GM12872 (cell line): ENCODE measurements around the gene SEL1L3.

Experiments used
- TF ChIP-seq, protein P1 (sequence below): IDR thresholded peaks from 3 replicates; pipeline ENCODE4 v1.5.1; 2011; ENCODE audit warnings: low read depth, mild to moderate bottlenecking, low read length, moderate library complexity; ENCODE audit not compliant: insufficient read depth

Gene SEL1L3

DNA sequence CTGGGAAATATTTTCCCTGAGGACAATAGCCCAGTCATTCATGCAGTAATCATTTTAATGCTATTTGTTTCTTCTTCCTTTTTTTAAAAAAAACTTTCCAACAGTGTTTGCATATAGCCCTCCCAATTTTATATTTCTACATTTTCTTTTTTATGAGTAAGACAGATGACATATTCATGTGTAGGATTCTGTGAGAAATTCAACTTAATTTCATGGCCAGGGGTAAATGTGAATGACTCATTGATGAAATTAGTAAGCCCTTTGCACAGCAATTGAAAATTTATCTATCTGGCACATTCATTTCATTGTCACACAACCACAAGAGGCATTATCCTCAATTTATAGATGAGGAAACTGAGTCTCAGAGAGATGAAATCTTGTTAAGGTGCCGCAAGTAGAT, 37.5 kb upstream of the SEL1L3 start:
- TF ChIP-seq, protein P1, sequence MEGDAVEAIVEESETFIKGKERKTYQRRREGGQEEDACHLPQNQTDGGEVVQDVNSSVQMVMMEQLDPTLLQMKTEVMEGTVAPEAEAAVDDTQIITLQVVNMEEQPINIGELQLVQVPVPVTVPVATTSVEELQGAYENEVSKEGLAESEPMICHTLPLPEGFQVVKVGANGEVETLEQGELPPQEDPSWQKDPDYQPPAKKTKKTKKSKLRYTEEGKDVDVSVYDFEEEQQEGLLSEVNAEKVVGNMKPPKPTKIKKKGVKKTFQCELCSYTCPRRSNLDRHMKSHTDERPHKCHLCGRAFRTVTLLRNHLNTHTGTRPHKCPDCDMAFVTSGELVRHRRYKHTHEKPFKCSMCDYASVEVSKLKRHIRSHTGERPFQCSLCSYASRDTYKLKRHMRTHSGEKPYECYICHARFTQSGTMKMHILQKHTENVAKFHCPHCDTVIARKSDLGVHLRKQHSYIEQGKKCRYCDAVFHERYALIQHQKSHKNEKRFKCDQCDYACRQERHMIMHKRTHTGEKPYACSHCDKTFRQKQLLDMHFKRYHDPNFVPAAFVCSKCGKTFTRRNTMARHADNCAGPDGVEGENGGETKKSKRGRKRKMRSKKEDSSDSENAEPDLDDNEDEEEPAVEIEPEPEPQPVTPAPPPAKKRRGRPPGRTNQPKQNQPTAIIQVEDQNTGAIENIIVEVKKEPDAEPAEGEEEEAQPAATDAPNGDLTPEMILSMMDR = no peak

DNA sequence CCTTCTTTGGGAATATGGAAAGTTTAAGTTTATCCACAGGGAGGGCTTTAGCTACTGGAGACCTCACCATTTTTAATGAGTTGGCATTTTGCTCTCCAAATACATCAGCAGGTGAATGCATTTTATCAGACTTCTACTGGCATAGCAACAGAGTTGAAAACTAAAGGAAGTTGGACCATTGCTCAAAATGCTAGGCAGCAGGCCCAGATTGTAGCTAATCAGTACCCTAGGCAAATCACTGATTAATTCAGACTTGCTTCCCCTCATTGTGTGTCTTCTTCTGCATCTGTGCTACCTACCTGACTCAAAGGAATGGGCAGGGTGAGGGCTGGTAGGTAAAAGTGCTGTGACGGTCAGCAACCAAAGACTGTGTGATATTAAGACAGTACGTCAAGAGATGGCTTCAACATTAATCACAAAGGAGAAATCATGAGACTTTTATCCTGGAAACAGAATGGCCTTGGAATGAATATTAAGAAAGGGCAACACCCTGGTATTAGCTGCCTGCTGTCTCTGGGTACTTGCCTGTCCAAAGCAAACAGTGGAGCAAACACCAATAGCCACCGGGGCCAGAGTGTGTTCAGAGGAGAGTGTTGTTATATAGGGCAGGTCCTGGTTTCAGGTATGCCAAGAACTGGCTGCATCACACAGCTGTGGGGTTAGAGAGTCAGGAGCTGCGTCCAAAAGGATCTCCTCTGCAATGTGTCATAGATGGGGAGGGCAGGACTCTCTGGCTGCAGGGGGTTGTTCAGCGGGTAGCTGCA, 34.2 kb upstream of the SEL1L3 start:
- TF ChIP-seq, protein P1 = no peak

DNA sequence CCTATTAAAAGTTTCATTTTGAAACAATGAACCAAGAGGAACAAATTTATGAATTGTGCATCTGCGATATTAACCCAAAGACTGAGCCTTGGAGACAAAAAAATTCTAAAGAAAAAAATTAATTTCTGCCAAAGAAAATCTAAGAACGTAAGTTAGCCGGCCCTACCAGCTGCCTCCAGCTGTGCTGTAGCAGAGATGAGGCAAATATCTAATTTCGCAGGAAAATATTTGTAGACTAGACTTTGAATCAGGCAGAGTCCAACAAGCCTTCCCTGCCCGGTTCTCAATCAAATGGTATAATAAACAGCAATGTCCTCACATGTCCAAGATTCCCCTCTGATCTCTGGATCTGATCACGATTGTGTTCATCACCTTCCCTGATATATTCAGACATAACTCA, 30.0 kb upstream of the SEL1L3 start:
- TF ChIP-seq, protein P1 = no peak

DNA sequence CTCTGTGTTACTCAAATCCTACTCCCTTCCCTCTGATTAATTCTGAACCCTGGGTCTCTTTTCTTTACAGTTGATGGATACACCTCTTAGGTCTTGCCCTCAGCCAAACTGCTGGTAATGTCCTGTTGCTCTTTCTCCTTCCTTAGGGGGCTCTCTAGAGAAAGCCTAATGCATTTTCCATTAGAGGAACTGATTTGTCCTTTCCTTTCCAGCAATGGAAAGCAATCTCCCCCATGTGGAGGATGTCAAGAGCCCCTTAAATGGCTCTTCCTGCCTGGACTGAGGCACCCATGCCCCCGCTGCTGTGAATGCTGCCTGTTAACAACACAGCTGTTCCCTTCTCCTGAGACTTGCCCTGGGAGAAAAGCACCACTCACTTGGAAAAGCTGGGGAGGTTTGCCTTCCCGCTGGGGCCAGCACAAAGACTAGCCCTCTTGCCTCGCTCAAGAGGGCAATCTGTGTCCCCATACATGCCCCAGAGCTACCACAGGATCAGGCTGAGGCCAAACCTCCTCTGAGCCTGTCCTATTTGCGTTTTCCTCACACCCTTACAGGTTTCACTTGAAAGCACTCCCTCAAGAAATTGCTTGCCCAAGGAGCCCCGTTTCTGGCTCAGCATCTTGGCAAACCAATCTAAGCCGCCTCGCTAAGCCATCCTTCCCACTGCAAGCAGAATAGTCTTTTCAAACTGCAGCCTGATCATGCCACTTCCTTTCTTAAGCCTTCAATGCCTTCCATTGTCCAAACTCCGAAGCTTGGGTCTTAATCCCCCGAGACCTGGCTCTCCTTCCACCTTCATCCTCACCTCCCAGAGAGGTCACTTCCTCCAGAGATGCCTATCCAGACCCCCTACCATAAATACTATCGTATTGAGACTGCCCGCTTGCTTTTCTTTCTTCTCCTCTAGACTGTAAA, 28.0 kb upstream of the SEL1L3 start:
- TF ChIP-seq, protein P1 = no peak

DNA sequence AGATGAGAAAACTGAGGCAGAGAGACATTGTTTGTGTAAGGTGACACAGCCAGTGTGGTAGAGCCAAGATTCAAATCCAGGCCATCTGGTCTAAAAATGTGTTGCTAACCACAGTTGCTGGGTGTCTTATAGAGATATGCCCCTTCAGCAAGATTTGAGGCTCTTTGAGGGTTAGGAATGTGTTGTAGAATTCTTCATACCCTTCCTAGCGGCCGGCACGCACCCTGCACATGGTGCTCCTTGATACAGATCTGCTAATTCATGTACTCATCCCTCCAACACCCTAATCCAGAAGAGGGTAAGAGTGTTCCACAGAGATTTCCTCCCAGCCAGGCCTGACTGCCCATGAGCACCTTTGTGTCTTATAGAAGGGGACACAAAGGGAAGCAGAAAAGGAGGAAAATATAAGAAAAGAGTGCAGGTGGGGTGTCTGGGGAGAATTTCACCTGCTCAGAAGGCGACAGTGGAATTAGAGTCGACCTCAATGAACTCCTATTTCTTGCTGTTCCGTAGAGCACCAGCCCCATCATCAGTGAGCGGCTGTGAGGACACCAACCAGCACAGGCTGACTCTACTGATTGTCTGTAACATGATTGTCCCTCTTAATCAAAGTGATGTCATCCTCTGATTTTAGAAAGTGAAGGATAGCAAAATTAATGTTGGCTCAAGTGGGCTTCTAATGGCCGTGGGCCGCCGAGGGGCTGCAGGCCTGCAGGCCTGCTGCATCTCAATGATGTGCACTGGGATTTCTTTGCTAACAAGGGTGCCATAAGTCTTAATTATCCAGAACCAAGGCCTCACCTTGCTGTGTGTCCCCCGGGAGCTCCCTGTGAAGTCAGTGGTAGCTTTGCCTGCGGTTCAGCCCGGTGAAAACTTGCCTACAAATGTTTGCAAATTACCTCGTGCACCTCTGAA, 27.1 kb upstream of the SEL1L3 start:
- TF ChIP-seq, protein P1 = no peak

DNA sequence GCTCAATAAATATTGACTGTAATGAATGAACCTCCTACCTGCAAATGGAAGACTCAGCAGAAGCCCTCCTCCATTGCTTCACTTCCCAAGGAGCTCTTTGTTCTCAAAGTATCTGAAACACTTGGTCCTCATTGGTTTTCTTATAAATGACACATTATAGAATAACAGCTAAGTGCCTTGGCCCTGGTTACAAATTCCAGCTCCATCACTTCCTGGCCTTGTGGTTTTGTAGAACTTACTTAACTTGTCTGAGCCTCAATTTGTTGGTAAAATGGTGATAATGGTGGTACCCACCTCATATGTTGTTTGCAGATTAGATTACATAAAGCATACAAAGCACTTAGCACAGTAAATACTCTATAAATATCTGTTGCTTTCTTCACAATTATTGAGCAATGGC, 26.0 kb upstream of the SEL1L3 start:
- TF ChIP-seq, protein P1 = no peak
